Measurements from ENCODE around the gene ALOX5. TPM values are rescaled to one million over a fixed set of nuclear protein-coding genes. Genes with fewer than 3 reads are reported as not detected.

ALOX5 gene
- total RNA-seq, 1 donor from 2014 or later = 1.6 TPM

- H4K20me1 ChIP-seq (ENCODE audit: low read depth) = no peaks in the 10 kb centered on the region
- peaks cover 2% of the 10 kb centered on the region for H3K36me3 Mint-ChIP-seq
- no peaks in the 10 kb centered on the region for H3F3A ChIP-seq (ENCODE audit: low read depth)
- DNase-seq (ENCODE audit: low spot score) = no peak
- no peak overlapping the region for H2AFZ ChIP-seq (replicated peaks)
- H3K9me3 Mint-ChIP-seq = peaks cover 2% of the 10 kb centered on the region
- no peak overlapping the region for H3K4me2 ChIP-seq
- no peak overlapping the region for H3K9ac ChIP-seq
- no peak overlapping the region for H3K4me3 ChIP-seq
- H3K4me3 Mint-ChIP-seq = no peak overlapping the region
- no peak overlapping the region for H3K27ac ChIP-seq
- peaks cover 21% of the 10 kb centered on the region for H3K27me3 Mint-ChIP-seq (ENCODE audit: insufficient read depth, low read depth)
- H3K79me2 ChIP-seq (ENCODE audit: low read depth) = no peaks in the 10 kb centered on the region
- H3K4me1 ChIP-seq = peaks cover under 1% of the 10 kb centered on the region
- H3K9me3 ChIP-seq (ENCODE audit: low read depth) = no peaks in the 10 kb centered on the region
- peaks cover 5% of the 10 kb centered on the region for H3K4me1 Mint-ChIP-seq
- no peak overlapping the region for H3K27ac Mint-ChIP-seq
- TF ChIP-seq, protein P1, sequence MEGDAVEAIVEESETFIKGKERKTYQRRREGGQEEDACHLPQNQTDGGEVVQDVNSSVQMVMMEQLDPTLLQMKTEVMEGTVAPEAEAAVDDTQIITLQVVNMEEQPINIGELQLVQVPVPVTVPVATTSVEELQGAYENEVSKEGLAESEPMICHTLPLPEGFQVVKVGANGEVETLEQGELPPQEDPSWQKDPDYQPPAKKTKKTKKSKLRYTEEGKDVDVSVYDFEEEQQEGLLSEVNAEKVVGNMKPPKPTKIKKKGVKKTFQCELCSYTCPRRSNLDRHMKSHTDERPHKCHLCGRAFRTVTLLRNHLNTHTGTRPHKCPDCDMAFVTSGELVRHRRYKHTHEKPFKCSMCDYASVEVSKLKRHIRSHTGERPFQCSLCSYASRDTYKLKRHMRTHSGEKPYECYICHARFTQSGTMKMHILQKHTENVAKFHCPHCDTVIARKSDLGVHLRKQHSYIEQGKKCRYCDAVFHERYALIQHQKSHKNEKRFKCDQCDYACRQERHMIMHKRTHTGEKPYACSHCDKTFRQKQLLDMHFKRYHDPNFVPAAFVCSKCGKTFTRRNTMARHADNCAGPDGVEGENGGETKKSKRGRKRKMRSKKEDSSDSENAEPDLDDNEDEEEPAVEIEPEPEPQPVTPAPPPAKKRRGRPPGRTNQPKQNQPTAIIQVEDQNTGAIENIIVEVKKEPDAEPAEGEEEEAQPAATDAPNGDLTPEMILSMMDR (IDR thresholded peaks at IDR 0.05) = no peak
- TF ChIP-seq EZH2 (IDR thresholded peaks at IDR 0.05) (no peak), EZH2phosphoT487 (IDR thresholded peaks at IDR 0.05) (no peak)
- no peaks in the 10 kb centered on the region for H3K36me3 ChIP-seq
- H3K27me3 ChIP-seq = peaks cover 55% of the 10 kb centered on the region
Observed at GRCh38 chr10:45368181-45368580, 5.8 kb upstream of the ALOX5 start.

GRCh38 chr10:45370202-45370955 is 3.6 kb upstream of the ALOX5 start:
- Mint-ChIP-seq H3K36me3 (peaks cover 2% of the 10 kb centered on the region), H3K4me1 (peaks cover 8% of the 10 kb centered on the region), H3K9me3 (peaks cover 2% of the 10 kb centered on the region), H3K27ac (no peak overlapping the region), H3K4me3 (no peak overlapping the region), H3K27me3 (ENCODE audit: insufficient read depth, low read depth) (peaks cover 32% of the 10 kb centered on the region)
- no peak for DNase-seq (ENCODE audit: low spot score)
- no peaks in the 10 kb centered on the region for H4K20me1 ChIP-seq (ENCODE audit: low read depth)
- H3K27me3 ChIP-seq = peaks cover 77% of the 10 kb centered on the region
- no peak overlapping the region for H3K4me2 ChIP-seq
- H3K4me3 ChIP-seq = no peak overlapping the region
- no peak overlapping the region for H3K9ac ChIP-seq
- H3K4me1 ChIP-seq = peaks cover 9% of the 10 kb centered on the region
- TF ChIP-seq EZH2phosphoT487 (IDR thresholded peaks at IDR 0.05) (no peak), EZH2 (IDR thresholded peaks at IDR 0.05) (no peak)
- TF ChIP-seq, protein P1 (IDR thresholded peaks at IDR 0.05) = no peak
- no peaks in the 10 kb centered on the region for H3K9me3 ChIP-seq (ENCODE audit: low read depth)
- no peak overlapping the region for H3K27ac ChIP-seq
- H3K36me3 ChIP-seq = no peaks in the 10 kb centered on the region
- H2AFZ ChIP-seq (replicated peaks) = no peak overlapping the region
- H3F3A ChIP-seq (ENCODE audit: low read depth) = peaks cover 4% of the 10 kb centered on the region
- H3K79me2 ChIP-seq (ENCODE audit: low read depth) = no peaks in the 10 kb centered on the region

- TF ChIP-seq, protein P1 (IDR thresholded peaks at IDR 0.05) = no peak
- TF ChIP-seq EZH2phosphoT487 (IDR thresholded peaks at IDR 0.05) (no peak), EZH2 (IDR thresholded peaks at IDR 0.05) (no peak)
- H3K27me3 ChIP-seq = peaks cover 89% of the 10 kb centered on the region
- H3K4me3 Mint-ChIP-seq = no peak overlapping the region
Observed at GRCh38 chr10:45371560-45371959, 2.5 kb upstream of the ALOX5 start.

More at GRCh38 chr10:45371560-45371959, 2.5 kb upstream of the ALOX5 start:
- no peak overlapping the region for H3K9ac ChIP-seq
- peaks cover 40% of the 10 kb centered on the region for H3K27me3 Mint-ChIP-seq (ENCODE audit: insufficient read depth, low read depth)
- H3K9me3 ChIP-seq (ENCODE audit: low read depth) = no peaks in the 10 kb centered on the region
- peaks cover 8% of the 10 kb centered on the region for H3K4me1 Mint-ChIP-seq
- no peak for DNase-seq (ENCODE audit: low spot score)
- peaks cover 2% of the 10 kb centered on the region for H3K9me3 Mint-ChIP-seq
- no peaks in the 10 kb centered on the region for H3K36me3 ChIP-seq
- no peak overlapping the region for H2AFZ ChIP-seq (replicated peaks)
- H3K4me1 ChIP-seq = peaks cover 9% of the 10 kb centered on the region
- no peak overlapping the region for H3K27ac ChIP-seq
- H3F3A ChIP-seq (ENCODE audit: low read depth) = peaks cover 4% of the 10 kb centered on the region
- no peak overlapping the region for H3K4me2 ChIP-seq
- H3K4me3 ChIP-seq = no peak overlapping the region
- peaks cover 2% of the 10 kb centered on the region for H3K36me3 Mint-ChIP-seq
- H4K20me1 ChIP-seq (ENCODE audit: low read depth) = no peaks in the 10 kb centered on the region
- no peaks in the 10 kb centered on the region for H3K79me2 ChIP-seq (ENCODE audit: low read depth)
- no peak overlapping the region for H3K27ac Mint-ChIP-seq
